Stimulated activated CD4-positive, alpha-beta T cell treated with anti-CD3 and anti-CD28 coated beads, Interleukin-12 subunit alpha, Interleukin-12 subunit beta, amount 100 ng/mL, for 24 hours (primary cell): ENCODE measurements around the gene TNFRSF14.

Experiments
- DNase-seq, 2 experiments: peaks; one replicate each; pipeline ENCODE4 v3.0.0-alpha.2; 2020; ENCODE audit warnings: low read depth in 2 of 2

The TNFRSF14 gene

GRCh38 chr1:2587071-2587859 is 31.1 kb downstream of the TNFRSF14 start:
- no peak for DNase-seq

DNA sequence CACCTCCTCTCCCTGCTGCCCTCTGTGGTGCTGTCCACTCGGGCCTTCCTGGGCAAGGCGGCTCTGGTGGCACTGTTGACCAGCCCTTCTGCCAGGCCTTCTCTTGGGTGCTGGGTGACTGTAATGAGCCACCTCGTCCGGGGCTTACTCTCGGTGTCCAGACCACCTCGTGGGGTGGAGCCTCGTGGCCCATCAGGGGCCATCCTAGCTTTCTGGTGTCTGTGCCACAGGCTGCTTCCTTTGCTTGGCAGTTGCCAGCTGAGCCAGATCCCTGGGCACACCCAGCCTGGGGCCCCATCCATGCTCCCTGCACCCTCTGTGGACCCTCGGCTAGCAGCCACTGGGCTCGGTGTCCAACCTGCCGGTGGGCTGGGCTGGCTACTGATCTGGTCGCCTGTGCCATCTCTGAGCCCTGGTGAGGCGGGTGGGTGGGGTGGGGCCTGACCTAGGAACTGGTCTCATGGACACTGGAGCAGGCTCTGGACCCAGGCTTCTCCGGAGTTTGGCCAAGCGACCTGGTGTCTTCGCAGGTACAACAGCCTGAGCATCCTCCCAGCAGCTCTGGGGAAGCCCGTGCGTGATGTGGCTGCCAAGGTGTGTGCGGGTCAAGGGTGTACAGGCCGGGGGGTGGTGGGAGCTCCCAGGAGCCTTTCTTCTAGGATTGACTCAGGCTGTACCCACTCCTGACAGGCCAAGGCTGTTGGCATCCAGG is 31.8 kb downstream of the TNFRSF14 start:
- DNase-seq = no peak

DNA sequence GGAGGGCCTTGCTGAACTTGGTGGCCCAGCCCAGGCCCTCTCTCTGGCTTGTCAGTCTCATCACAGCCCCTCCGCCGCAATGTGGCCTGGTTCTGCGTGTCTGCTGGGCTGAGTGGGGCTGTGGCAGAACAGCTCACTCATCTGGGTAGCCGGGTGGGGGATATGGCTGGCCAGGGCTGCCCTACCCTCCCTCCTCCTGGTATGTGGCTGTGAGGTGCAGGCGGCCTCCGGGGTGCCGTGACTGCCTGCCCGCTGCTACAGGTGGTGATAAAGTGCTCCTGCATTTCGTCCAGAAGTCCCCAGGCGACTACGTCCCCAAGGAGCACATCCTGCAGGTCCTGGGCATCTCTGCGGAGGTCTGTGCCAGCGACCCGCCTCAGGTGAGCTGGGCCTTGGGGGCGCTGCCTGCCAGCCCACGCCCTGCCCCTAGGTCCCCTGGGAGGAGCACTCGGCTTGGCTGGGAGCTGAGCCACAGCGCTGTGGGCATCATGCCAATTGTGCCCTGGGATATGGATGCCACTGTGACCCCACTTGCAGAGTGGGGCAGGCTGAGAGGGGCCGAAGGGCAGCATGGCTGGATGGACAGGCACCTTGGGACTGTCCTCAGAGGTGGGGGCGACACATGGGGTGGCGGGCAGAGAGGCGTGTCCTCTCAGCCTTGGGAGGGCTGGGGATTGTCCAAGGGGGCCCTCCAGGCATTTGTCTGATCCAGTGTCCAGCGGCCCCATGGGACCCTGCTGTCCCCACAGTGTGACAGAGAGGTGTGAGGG is 32.7 kb downstream of the TNFRSF14 start:
- no peak for DNase-seq

GRCh38 chr1:2589431-2590232 is 33.5 kb downstream of the TNFRSF14 start:
- DNase-seq = no peak

- DNase-seq = no peak
Observed at GRCh38 chr1:2590233-2591141, 34.3 kb downstream of the TNFRSF14 start.

DNA sequence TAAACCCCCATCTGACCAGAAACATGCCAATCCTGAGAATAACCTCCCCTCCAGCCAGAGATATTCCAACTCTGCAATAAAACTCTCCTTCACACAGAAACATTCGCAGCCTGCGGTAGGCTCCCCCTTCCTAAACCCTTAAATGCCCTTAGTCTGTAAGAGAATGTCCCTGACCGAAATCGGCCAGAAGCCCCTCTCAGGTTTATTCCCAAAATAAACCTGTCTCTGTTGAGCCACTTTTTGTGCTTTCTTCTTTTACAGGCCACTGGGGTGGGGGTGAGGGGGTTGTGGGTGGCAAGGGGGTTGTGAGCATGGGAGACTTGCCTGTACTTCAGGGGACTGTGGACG is 35.0 kb downstream of the TNFRSF14 start:
- DNase-seq = no peak

DNA sequence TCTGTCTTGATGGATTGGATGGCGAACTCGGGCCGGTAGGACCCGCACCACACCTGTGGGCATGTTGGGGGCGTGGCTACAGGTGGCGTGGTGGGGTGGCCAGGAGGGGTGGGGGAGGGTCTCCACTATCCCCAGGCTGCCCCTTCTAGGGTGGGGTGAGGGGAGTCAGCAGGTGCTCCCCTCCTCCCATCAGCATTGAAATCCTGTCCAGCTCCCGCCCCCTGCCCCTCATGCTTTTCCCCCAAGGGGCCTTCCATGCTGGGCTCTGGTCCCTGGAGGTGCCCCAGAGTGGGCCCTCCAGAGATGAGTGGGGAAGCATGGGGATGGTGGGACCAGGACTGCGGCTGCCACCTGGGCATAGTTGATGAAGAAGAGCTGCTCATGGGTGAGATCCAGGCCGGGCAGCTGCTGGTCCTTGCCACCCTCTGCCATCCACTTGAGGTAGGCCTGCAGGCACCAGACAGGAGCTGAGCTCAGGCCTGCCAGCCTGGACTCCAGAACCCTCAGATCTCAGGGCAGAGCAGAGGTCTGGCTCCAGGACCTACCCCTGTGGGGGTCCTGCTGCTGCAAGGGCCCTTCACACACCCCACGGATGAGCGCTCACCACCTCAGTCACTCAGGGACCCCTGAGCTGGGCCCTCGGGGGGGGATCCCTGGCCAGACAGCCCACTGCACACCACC is 35.5 kb downstream of the TNFRSF14 start:
- no peak for DNase-seq

DNA sequence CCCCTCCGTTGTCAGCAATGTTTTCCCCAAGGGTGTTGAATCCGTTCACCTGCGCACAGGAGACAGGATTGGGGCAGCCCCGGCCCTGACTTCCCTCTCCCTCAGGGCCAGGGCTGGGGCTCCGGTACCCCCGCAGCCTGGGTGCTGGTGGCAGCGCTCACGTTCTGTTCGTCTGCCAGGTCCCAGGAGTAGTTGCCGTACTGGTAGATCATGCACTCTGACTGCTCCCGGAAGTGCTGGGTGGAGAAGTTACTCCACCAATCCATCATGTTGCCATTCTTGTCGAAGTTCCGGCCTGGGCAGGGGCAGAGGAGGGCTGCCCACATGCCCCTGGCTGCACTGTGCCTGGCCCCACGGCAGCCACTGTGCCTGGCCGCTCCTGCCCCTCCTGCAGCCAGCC is 36.5 kb downstream of the TNFRSF14 start:
- no peak for DNase-seq

- DNase-seq = no peak
Observed at GRCh38 chr1:2593251-2593878, 37.2 kb downstream of the TNFRSF14 start.

DNA sequence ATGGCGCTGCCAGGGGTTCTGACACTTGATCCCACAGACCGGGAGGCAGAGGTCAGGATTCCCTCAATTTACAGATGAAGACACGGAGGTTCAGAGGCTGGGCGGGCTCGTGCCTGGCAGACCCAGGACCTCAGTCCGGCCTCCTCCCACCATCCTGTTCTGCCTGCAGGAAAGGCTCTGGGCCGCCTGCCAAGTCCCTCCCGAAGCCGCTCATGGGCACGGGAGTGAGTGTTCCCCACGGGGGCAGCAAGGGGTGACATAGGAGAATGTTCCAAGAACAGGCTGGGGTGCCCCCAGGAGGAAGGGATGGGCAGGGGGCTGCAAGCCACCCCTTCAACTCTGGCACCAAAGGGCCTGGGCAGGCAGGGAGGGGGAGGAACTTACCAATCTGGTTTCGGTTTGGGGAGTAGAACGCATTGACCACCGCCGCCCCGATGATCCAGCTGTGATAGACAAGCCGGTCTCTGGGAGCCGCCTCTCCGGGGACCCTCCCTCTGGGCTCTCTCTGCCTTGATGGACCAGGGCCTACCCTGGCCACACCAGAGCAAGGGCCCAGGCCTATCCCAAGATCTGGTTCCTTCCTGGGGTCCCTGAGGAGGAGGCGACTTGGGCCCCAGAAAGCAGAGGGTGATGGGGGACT is 38.0 kb downstream of the TNFRSF14 start:
- DNase-seq = no peak

DNA sequence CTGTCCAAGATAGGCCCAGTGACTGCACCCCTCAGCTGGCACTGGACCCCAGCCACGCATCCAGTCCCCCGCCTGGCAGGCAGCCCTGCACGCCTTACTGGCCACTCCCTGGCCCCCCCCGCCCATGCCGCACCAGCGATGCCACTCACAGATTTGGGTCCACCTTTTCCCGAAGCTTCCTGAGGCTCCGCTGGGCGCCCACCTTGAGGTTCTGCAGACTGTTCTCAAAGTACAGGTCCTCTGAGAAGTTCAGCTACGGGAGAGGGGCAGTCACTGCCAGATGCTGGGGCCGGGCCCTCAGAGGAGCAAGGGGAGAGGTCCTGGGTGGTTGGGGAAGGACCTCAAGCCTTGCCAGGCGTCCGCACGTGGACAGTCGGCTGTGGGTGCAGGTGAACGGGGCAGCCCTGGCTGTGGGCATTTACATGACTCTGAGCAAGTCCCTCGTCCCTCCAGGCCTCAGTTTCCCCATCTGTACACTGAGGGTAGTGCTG is 38.5 kb downstream of the TNFRSF14 start:
- no peak for DNase-seq

DNA sequence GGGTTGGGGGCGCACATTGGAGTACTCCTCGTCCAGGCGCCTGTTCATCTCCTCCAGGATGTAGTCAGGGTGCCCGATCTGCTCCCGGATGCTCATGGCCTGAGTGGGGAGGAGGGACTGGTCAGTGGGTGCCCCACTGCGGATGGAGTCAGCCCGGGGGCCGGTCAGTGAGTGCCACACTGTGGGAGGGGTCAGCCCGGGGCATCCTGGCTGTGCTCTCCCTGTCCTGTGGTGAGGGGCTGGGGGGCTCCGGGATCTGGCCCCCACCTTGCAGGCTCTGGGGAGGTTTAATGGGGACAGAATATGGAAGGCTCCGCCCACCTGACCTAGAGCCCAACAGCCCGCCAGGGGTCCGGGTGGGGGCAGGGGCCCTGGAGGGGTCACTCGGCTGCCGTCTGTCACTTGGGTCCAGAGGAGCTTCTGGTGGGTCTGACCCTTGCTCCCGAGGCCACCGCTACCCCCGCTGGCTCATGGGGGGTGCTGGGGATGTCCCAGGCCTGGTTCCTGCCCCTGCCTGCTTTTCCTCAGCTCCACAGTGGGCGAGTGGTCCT is 39.2 kb downstream of the TNFRSF14 start:
- DNase-seq = no peak

- no peak for DNase-seq
Observed at GRCh38 chr1:2595812-2596529, 39.8 kb downstream of the TNFRSF14 start.

DNA sequence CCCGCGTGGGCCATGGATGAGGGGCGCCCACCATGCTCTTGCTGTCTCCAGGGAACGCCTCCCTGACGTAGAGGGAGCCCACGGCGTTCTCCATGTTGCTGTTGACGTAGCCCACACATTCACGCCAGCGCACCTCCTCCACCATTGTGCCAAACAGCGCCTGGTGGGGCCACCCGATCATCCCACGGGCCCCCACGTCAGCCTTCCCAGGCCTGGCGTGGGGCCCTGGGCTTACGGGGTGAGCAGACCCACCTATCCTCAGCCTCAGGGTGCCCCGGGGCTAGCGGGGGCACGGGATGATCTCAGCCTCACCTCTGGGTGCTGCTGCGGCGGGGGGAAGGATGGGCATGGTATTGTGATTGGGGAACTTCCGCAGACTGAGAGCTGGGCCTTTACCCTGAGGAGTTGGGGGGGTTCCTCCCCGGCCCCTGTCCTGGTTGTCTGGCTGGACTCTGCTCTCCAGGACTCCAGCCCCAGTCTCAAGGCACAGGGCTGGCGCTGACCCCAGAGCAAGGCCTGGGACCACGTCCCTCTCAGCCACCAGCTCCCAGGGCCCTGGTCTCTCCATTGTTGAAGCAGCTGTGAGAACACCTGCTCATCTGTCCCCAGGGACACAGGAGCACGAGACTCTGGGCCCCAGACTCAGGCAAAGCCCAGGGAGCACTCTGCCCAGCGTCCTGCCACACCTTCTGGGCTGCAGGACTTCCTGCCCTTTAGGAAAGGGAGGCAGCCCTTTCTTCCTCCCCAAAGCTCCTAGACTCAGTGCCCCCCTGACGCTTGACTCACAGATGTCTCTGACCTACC is 40.6 kb downstream of the TNFRSF14 start:
- no peak for DNase-seq

- DNase-seq = no peak
Observed at GRCh38 chr1:2597441-2598328, 41.5 kb downstream of the TNFRSF14 start.

GRCh38 chr1:2598329-2598931 is 42.3 kb downstream of the TNFRSF14 start:
- DNase-seq = no peak
